ENCODE measurements around the gene CCDC28B. TPM values are rescaled to one million over a fixed set of nuclear protein-coding genes. Genes with fewer than 3 reads are reported as not detected.

CCDC28B gene
- polyA plus RNA-seq, 1 donor from 2014 or later, result 176 TPM

GRCh38 chr1:32228771-32229170, 28.4 kb downstream of the CCDC28B start:
- Histone ChIP-seq H3K27me3 (ENCODE audit: insufficient read depth, low read depth, low read length) (no peaks in the 10 kb centered on the region), H4K20me1 (ENCODE audit: insufficient read depth) (no peaks in the 10 kb centered on the region), H3F3A (ENCODE audit: insufficient read depth, low read length, poor library complexity, severe bottlenecking) (no peaks in the 10 kb centered on the region), H3K9me2 (ENCODE audit: insufficient read depth, low read length) (no peaks in the 10 kb centered on the region), H3K79me2 (replicated peaks; ENCODE audit: insufficient read depth, low read length) (no peaks in the 10 kb centered on the region), H3K4me2 (ENCODE audit: low read length) (no peak overlapping the region), H3K27ac (ENCODE audit: low read length) (no peak overlapping the region), H3K36me3 (ENCODE audit: insufficient read depth, low read length) (peaks cover 5% of the 10 kb centered on the region), H3K4me3 (ENCODE audit: low read length) (no peak overlapping the region), H3K9me3 (ENCODE audit: low read length) (no peaks in the 10 kb centered on the region), H2AFZ (ENCODE audit: low read depth, low read length) (no peak overlapping the region), H3K9ac (ENCODE audit: low read length) (no peak overlapping the region)
- TF ChIP-seq, protein P1, sequence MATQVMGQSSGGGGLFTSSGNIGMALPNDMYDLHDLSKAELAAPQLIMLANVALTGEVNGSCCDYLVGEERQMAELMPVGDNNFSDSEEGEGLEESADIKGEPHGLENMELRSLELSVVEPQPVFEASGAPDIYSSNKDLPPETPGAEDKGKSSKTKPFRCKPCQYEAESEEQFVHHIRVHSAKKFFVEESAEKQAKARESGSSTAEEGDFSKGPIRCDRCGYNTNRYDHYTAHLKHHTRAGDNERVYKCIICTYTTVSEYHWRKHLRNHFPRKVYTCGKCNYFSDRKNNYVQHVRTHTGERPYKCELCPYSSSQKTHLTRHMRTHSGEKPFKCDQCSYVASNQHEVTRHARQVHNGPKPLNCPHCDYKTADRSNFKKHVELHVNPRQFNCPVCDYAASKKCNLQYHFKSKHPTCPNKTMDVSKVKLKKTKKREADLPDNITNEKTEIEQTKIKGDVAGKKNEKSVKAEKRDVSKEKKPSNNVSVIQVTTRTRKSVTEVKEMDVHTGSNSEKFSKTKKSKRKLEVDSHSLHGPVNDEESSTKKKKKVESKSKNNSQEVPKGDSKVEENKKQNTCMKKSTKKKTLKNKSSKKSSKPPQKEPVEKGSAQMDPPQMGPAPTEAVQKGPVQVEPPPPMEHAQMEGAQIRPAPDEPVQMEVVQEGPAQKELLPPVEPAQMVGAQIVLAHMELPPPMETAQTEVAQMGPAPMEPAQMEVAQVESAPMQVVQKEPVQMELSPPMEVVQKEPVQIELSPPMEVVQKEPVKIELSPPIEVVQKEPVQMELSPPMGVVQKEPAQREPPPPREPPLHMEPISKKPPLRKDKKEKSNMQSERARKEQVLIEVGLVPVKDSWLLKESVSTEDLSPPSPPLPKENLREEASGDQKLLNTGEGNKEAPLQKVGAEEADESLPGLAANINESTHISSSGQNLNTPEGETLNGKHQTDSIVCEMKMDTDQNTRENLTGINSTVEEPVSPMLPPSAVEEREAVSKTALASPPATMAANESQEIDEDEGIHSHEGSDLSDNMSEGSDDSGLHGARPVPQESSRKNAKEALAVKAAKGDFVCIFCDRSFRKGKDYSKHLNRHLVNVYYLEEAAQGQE (IDR thresholded peaks at IDR 0.05; ENCODE audit: borderline replicate concordance), result no peak
- TF ChIP-seq EZH2 (IDR thresholded peaks at IDR 0.05; ENCODE audit: borderline replicate concordance, insufficient read depth, low read length, poor library complexity, severe bottlenecking), result no peak
- TF ChIP-seq POLR2AphosphoS5 (IDR thresholded peaks at IDR 0.05), result no peak
- no peak for TF ChIP-seq MXI1 (conservative IDR thresholded peaks at IDR 0.05; ENCODE audit: poor library complexity, severe bottlenecking)

DNA sequence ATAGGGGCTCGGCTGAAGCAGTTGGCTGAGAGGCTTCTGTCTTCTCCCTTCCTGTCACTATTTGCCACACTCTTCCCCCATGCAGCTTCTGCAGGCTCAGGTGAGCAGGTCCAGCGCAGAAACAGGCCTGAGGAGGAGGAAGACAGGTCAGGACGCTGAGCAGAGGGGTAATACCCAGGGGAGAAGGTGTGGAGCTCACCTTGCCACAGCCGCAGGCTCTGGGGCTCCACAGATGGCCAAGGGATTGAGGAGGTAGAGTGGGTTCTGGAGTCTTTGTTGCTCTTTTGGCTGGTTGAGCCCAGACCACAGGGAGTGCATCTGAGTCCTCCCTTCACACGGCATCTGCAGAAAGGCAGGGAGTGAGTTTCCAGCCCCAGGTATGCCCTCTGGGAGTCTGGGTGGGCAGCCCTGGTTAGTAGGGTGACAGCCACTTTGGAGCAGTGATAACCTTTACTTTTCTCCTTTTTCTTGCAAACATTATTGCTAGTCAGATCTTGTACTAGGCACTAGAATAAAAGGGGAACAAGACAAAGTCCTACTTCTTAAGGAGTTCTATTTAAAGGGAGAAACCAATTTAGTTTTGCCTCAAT, 31.5 kb downstream of the CCDC28B start:
- Histone ChIP-seq H3K79me2 (replicated peaks; ENCODE audit: insufficient read depth, low read length) (no peaks in the 10 kb centered on the region), H3F3A (ENCODE audit: insufficient read depth, low read length, poor library complexity, severe bottlenecking) (no peaks in the 10 kb centered on the region), H3K27me3 (ENCODE audit: insufficient read depth, low read depth, low read length) (no peaks in the 10 kb centered on the region), H3K4me3 (ENCODE audit: low read length) (no peak overlapping the region), H3K27ac (ENCODE audit: low read length) (no peak overlapping the region), H4K20me1 (ENCODE audit: insufficient read depth) (no peaks in the 10 kb centered on the region), H3K9me2 (ENCODE audit: insufficient read depth, low read length) (no peaks in the 10 kb centered on the region), H3K9ac (ENCODE audit: low read length) (no peak overlapping the region), H3K4me2 (ENCODE audit: low read length) (no peak overlapping the region), H3K9me3 (ENCODE audit: low read length) (no peaks in the 10 kb centered on the region), H2AFZ (ENCODE audit: low read depth, low read length) (no peak overlapping the region), H3K36me3 (ENCODE audit: insufficient read depth, low read length) (peaks cover 5% of the 10 kb centered on the region)
- no peak for TF ChIP-seq SMC3 (conservative IDR thresholded peaks at IDR 0.05; ENCODE audit: poor library complexity)
- TF ChIP-seq, protein P1 (IDR thresholded peaks at IDR 0.05; ENCODE audit: borderline replicate concordance), result no peak
- TF ChIP-seq MXI1 (conservative IDR thresholded peaks at IDR 0.05; ENCODE audit: poor library complexity, severe bottlenecking), result no peak
- no peak for TF ChIP-seq EZH2 (IDR thresholded peaks at IDR 0.05; ENCODE audit: borderline replicate concordance, insufficient read depth, low read length, poor library complexity, severe bottlenecking)
- TF ChIP-seq TAF1 (IDR thresholded peaks at IDR 0.05; ENCODE audit: low read depth), result no peak
- TF ChIP-seq POLR2AphosphoS5 (IDR thresholded peaks at IDR 0.05), result no peak
- no peak for TF ChIP-seq RAD21 (conservative IDR thresholded peaks at IDR 0.05)
- TF ChIP-seq EP300 (conservative IDR thresholded peaks at IDR 0.05; ENCODE audit: poor library complexity, severe bottlenecking), result no peak
- no peak for TF ChIP-seq CTCF (IDR thresholded peaks at IDR 0.05; ENCODE audit: poor library complexity, severe bottlenecking)
